Thyroid gland (tissue), 4 donors: ENCODE data around the gene ARHGAP10.

ENCODE experiments used
- POLR2A ChIP-seq, 2 donors: fragments of 450-650 bp; IDR thresholded peaks; one replicate each; pipeline ENCODE4 v1.6.1; 2017; ENCODE audit warnings: antibody characterized with exemption in 2 of 2, mild to moderate bottlenecking in 2 of 2, moderate library complexity in 1 of 2
- TF ChIP-seq, protein P1 (sequence below), 6 experiments: fragments of 200-600 bp in 3 of 6; fragments of 450-650 bp in 3 of 6; sonication (generic) in 3 of 6; IDR thresholded peaks; one replicate each; pipeline ENCODE4 v1.5.1; 2016 to 2019; ENCODE audit warnings: antibody characterized with exemption in 6 of 6, mild to moderate bottlenecking in 2 of 6, inconsistent platforms in 1 of 6, moderate library complexity in 1 of 6

DNA sequence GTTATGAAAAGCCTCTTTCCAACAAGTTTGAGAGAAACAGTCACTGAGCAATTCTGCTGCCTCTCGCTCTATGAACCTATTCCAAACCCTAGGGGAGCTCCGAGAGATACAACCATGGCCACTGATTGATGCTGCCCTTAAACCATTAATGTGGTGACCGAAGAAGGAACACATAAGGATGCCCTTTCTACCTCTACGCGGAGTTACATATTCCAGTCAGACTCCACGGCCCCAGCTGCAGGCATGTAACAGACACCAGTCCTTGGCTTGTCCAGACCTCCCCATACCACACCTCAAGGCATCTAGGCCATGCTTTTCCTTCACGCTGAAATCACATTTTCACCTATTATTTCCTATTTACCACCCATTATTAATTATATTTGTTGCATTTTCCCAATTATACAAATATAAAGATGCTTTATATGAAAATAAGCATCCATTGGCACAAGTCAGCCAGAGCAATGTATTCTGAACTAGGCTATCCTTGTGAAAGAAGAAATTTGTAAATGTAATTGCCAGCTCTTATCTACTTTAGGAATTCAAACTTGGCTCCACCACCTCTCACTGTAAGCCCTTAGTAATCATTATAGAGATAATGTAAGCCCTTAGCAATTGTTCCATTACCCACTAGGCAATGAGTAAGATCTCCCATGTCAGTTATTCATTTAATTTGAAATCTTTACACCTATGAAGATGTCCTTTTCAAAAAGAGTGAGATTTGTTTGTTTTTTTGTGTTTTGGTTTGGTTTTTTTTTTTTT is 371.9 kb downstream of the ARHGAP10 start:
- TF ChIP-seq, protein P1, sequence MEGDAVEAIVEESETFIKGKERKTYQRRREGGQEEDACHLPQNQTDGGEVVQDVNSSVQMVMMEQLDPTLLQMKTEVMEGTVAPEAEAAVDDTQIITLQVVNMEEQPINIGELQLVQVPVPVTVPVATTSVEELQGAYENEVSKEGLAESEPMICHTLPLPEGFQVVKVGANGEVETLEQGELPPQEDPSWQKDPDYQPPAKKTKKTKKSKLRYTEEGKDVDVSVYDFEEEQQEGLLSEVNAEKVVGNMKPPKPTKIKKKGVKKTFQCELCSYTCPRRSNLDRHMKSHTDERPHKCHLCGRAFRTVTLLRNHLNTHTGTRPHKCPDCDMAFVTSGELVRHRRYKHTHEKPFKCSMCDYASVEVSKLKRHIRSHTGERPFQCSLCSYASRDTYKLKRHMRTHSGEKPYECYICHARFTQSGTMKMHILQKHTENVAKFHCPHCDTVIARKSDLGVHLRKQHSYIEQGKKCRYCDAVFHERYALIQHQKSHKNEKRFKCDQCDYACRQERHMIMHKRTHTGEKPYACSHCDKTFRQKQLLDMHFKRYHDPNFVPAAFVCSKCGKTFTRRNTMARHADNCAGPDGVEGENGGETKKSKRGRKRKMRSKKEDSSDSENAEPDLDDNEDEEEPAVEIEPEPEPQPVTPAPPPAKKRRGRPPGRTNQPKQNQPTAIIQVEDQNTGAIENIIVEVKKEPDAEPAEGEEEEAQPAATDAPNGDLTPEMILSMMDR (IDR thresholded peaks at IDR 0.05) = no peak
- TF ChIP-seq POLR2A (IDR thresholded peaks at IDR 0.05) = no peak
